OCI-LY7 (cell line): Measurements from ENCODE around the gene PCSK9. TPM values are rescaled to one million over a fixed set of nuclear protein-coding genes. Genes with fewer than 3 reads are reported as not detected.

Source experiments
- BruUV-seq: library from RNA; stranded (reverse); fragments of 400-500 nt; replicated peaks from 2 replicates; lab custom pipeline; 2021; lab: Mats Ljungman, UMichigan
- CTCF ChIA-PET: fragments of 300-600 bp; sonication (Branson Sonifier 250); formaldehyde crosslinking; loops from one replicate; lab custom pipeline; 2022; ENCODE audit warnings: antibody characterized with exemption; ENCODE audit not compliant: unreplicated experiment; lab: Charles Lee
- POLR2A ChIA-PET: fragments of 300-600 bp; sonication (Branson Sonifier 250); formaldehyde crosslinking; loops from one replicate; lab custom pipeline; 2022; ENCODE audit warnings: antibody characterized with exemption; lab: Charles Lee
- DNase-seq: peaks from one replicate; pipeline ENCODE4 v3.0.0-alpha.2; 2015; ENCODE audit warnings: low spot score
- H2AFZ ChIP-seq: fragments of 200-600 bp; sonication (generic), shearing (Covaris generic); 2 replicates; pipeline ENCODE4 v1.6.1; 2014; ENCODE audit warnings: mild to moderate bottlenecking, antibody characterized with exemption, low read length, moderate library complexity
- H3K27ac ChIP-seq: fragments of 200-600 bp; sonication (generic); 2 replicates; pipeline ENCODE4 v1.5.1; 2014; ENCODE audit warnings: mixed run types, low read depth, mild to moderate bottlenecking, moderate library complexity, low read length, inconsistent platforms; ENCODE audit not compliant: poor library complexity, severe bottlenecking
- H3K36me3 ChIP-seq: fragments of 200-600 bp; sonication (generic); 2 replicates; pipeline ENCODE4 v1.6.1; 2014; ENCODE audit warnings: mild to moderate bottlenecking, antibody characterized with exemption, low read length, moderate library complexity, mixed read lengths; ENCODE audit not compliant: insufficient read depth
- H3K4me1 ChIP-seq: fragments of 200-600 bp; sonication (generic); 2 replicates; pipeline ENCODE4 v1.5.1; 2014; ENCODE audit warnings: mild to moderate bottlenecking, low read length; ENCODE audit not compliant: insufficient read depth, poor library complexity, severe bottlenecking
- H3K4me2 ChIP-seq: fragments of 200-600 bp; sonication (generic); 2 replicates; pipeline ENCODE4 v1.6.1; 2014; ENCODE audit warnings: mild to moderate bottlenecking, low read length
- H3K4me3 ChIP-seq: fragments of 200-600 bp; sonication (generic); 2 replicates; pipeline ENCODE4 v1.5.1; 2014; ENCODE audit warnings: mild to moderate bottlenecking, low read depth, low read length; ENCODE audit not compliant: poor library complexity, severe bottlenecking
- H3K79me2 ChIP-seq: fragments of 200-600 bp; sonication (generic); 2 replicates; pipeline ENCODE4 v1.6.1; 2016; ENCODE audit warnings: low read depth, mild to moderate bottlenecking, low read length, moderate library complexity, mixed read lengths; ENCODE audit not compliant: insufficient read depth
- H3K9me2 ChIP-seq: fragments of 200-600 bp; sonication (generic); 2 replicates; pipeline ENCODE4 v1.6.1; 2016; ENCODE audit warnings: mild to moderate bottlenecking, low read length, mixed read lengths; ENCODE audit not compliant: insufficient read depth
- H3K9me3 ChIP-seq: fragments of 200-600 bp; sonication (generic); 2 replicates; pipeline ENCODE4 v1.6.1; 2014; ENCODE audit warnings: mild to moderate bottlenecking, mixed run types, low read length, mixed read lengths
- H4K20me1 ChIP-seq: fragments of 200-600 bp; sonication (generic); 2 replicates; pipeline ENCODE4 v1.6.1; 2014; ENCODE audit warnings: mild to moderate bottlenecking, antibody characterized with exemption, low read length, moderate library complexity, mixed read lengths; ENCODE audit not compliant: insufficient read depth
- CTCF ChIP-seq: fragments of 200-600 bp; sonication (generic); conservative IDR thresholded peaks from 2 replicates; pipeline ENCODE4 v1.5.1; 2014; ENCODE audit warnings: mild to moderate bottlenecking, antibody characterized with exemption, low read length, moderate library complexity, mixed read lengths
- EZH2phosphoT487 ChIP-seq: fragments of 200-600 bp; sonication (generic); IDR thresholded peaks from 2 replicates; pipeline ENCODE4 v1.6.1; 2018; ENCODE audit warnings: low read depth, borderline replicate concordance, mild to moderate bottlenecking, mixed run types, antibody characterized with exemption, low read length, moderate library complexity, mixed read lengths
- intact Hi-C: fragments of 100-400 bp; cut with micrococcal nuclease; formaldehyde crosslinking; loops from one replicate; pipeline ENCODE4 v1.10.0; 2022; ENCODE audit not compliant: unreplicated experiment
- total RNA-seq, 2 experiments: library from RNA; depleted of rRNA in 1 of 2; stranded (reverse); fragments of >200 nt in 1 of 2; shearing (Covaris generic) in 1 of 2; gene quantifications; 2 replicates each; pipeline ENCODE4 v1.2.3, GENCODE V29; 2014 to 2022

Gene PCSK9
- total RNA-seq, 2 experiments from 2014 or later: not detected

GRCh38 chr1:55089683-55090082 lies 50.3 kb downstream of the PCSK9 start:
- Histone ChIP-seq H3K4me1 (no peaks in the 10 kb centered on the region), H3K9me2 (no peaks in the 10 kb centered on the region), H4K20me1 (no peaks in the 10 kb centered on the region), H3K79me2 (no peaks in the 10 kb centered on the region), H3K9me3 (no peaks in the 10 kb centered on the region), H3K36me3 (peaks cover 94% of the 10 kb centered on the region), H2AFZ (no peak overlapping the region), H3K4me3 (no peak overlapping the region), H3K4me2 (no peak overlapping the region), H3K27ac (no peak overlapping the region)
- no TSS peak for BruUV-seq
- POLR2A ChIA-PET: interaction anchor here (0.6 kb wide), 1 partner anchor 1450 kb away, joined by 3 read pairs; no protein-coding TSS in a partner anchor
- intact Hi-C loops: no loop called here
- TF ChIP-seq CTCF (no peak), EZH2phosphoT487 (no peak)
- CTCF ChIA-PET: no interaction called here
- DNase-seq: no peak

GRCh38 chr1:55092475-55092874 lies 53.1 kb downstream of the PCSK9 start:
- Histone ChIP-seq H3K27ac (no peak overlapping the region), H3K9me2 (no peaks in the 10 kb centered on the region), H3K79me2 (no peaks in the 10 kb centered on the region), H3K4me3 (no peak overlapping the region), H2AFZ (no peak overlapping the region), H3K4me2 (no peak overlapping the region), H3K9me3 (no peaks in the 10 kb centered on the region), H4K20me1 (no peaks in the 10 kb centered on the region), H3K4me1 (no peaks in the 10 kb centered on the region), H3K36me3 (peaks cover 95% of the 10 kb centered on the region)
- intact Hi-C loops: no loop called here
- POLR2A ChIA-PET: interaction anchor here (0.7 kb wide), 1 partner anchor 398 kb away, joined by 3 read pairs; no protein-coding TSS in a partner anchor
- CTCF ChIA-PET: no interaction called here
- BruUV-seq: no TSS peak
- no peak for DNase-seq
- TF ChIP-seq EZH2phosphoT487 (no peak), CTCF (no peak)

DNA sequence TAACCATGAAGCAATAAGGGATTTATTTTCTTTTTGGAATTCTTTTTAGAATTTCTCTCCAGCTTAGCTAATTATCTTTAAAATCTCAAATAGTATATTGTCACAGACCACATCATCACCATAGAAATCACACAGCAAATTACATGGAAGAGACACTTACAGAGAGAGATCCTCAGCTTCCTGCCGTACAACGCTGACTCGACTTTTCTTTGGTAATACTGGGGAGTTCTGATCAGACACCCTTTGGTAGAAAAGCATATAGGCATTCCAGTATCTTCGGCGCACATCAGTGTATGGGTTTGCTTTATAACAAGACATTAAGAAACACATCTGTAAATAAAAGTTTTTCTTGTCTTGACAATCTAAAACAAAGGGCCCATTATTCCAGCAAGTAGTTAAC lies 55.7 kb downstream of the PCSK9 start:
- Histone ChIP-seq H3K4me3 (no peak overlapping the region), H3K79me2 (no peaks in the 10 kb centered on the region), H2AFZ (no peak overlapping the region), H4K20me1 (no peaks in the 10 kb centered on the region), H3K4me2 (no peak overlapping the region), H3K9me2 (no peaks in the 10 kb centered on the region), H3K9me3 (no peaks in the 10 kb centered on the region), H3K4me1 (no peaks in the 10 kb centered on the region), H3K36me3 (peaks cover 95% of the 10 kb centered on the region), H3K27ac (no peak overlapping the region)
- intact Hi-C loops: no loop called here
- no TSS peak for BruUV-seq
- DNase-seq: no peak
- ChIA-PET POLR2A (no interaction called here), CTCF (no interaction called here)
- TF ChIP-seq EZH2phosphoT487 (no peak), CTCF (no peak)
